KBM-7 (cell line): Measurements from ENCODE around the gene ADGRG1.

Experiments used
- DNase-seq: peaks from one replicate; pipeline ENCODE4 v3.0.0-alpha.2; 2015
- in situ Hi-C: fragments of 300-500 bp; cut with MboI; formaldehyde crosslinking; loops from 2 replicates; pipeline ENCODE4 v1.14.3; 2020; ENCODE audit warnings: low sequenced_read_pairs, low pct_unique_long_range_greater_than_20kb, mixed read lengths

The ADGRG1 gene

GRCh38 chr16:57603115-57604024 is 25.1 kb upstream of the ADGRG1 start:
- peak; percentile 49 for DNase-seq

GRCh38 chr16:57604177-57604576 is 24.3 kb upstream of the ADGRG1 start:
- in situ Hi-C loops: no loop called here

More at GRCh38 chr16:57603115-57604024, 25.1 kb upstream of the ADGRG1 start:
- in situ Hi-C loops: no loop called here

GRCh38 chr16:57606147-57606846 is 22.1 kb upstream of the ADGRG1 start:
- in situ Hi-C loops: no loop called here
- no peak for DNase-seq

More at GRCh38 chr16:57604177-57604576, 24.3 kb upstream of the ADGRG1 start:
- DNase-seq: no peak

GRCh38 chr16:57606847-57607501 is 21.5 kb upstream of the ADGRG1 start:
- in situ Hi-C loops: no loop called here
- no peak for DNase-seq

GRCh38 chr16:57607676-57608461 is 20.6 kb upstream of the ADGRG1 start:
- DNase-seq: no peak
- in situ Hi-C loops: no loop called here

GRCh38 chr16:57608462-57609113 is 19.8 kb upstream of the ADGRG1 start:
- in situ Hi-C loops: no loop called here
- no peak for DNase-seq

GRCh38 chr16:57609541-57610401 is 18.7 kb upstream of the ADGRG1 start:
- no peak for DNase-seq
- in situ Hi-C loops: no loop called here

- DNase-seq: no peak
- in situ Hi-C loops: no loop called here
Observed at GRCh38 chr16:57610611-57611010, 17.8 kb upstream of the ADGRG1 start.

GRCh38 chr16:57611181-57611580 is 17.2 kb upstream of the ADGRG1 start:
- no peak for DNase-seq
- in situ Hi-C loops: no loop called here

GRCh38 chr16:57611706-57612105 is 16.7 kb upstream of the ADGRG1 start:
- DNase-seq: no peak
- in situ Hi-C loops: no loop called here

- in situ Hi-C loops: no loop called here
- DNase-seq: no peak
Observed at GRCh38 chr16:57612494-57612893, 15.9 kb upstream of the ADGRG1 start.

GRCh38 chr16:57613514-57613913 is 14.9 kb upstream of the ADGRG1 start:
- no peak for DNase-seq
- in situ Hi-C loops: no loop called here

GRCh38 chr16:57614536-57614935 is 13.9 kb upstream of the ADGRG1 start:
- no peak for DNase-seq
- in situ Hi-C loops: no loop called here

GRCh38 chr16:57614944-57615343 is 13.5 kb upstream of the ADGRG1 start:
- in situ Hi-C loops: no loop called here
- no peak for DNase-seq

GRCh38 chr16:57615813-57616212 is 12.6 kb upstream of the ADGRG1 start:
- in situ Hi-C loops: no loop called here
- DNase-seq: no peak

GRCh38 chr16:57616241-57616640 is 12.2 kb upstream of the ADGRG1 start:
- DNase-seq: no peak
- in situ Hi-C loops: no loop called here

GRCh38 chr16:57616876-57617275 is 11.6 kb upstream of the ADGRG1 start:
- DNase-seq: no peak
- in situ Hi-C loops: no loop called here

GRCh38 chr16:57617604-57618111 is 10.8 kb upstream of the ADGRG1 start:
- DNase-seq: no peak
- in situ Hi-C loops: no loop called here
